Testis (tissue), 3 donors: Measurements from ENCODE around the gene LPAR1. TPM values are rescaled to one million over a fixed set of nuclear protein-coding genes. Genes with fewer than 3 reads are reported as not detected.

Source experiments
- DNase-seq: peaks from one replicate; pipeline ENCODE4 v3.0.0-alpha.2; 2019
- H3K27ac ChIP-seq, 2 donors: fragments of 200-600 bp; sonication (generic); one replicate each; pipeline ENCODE4 v1.5.1; 2019
- H3K27me3 ChIP-seq: fragments of 200-600 bp; sonication (generic); one replicate; pipeline ENCODE4 v1.5.1; 2019
- H3K36me3 ChIP-seq: fragments of 200-600 bp; sonication (generic); one replicate; pipeline ENCODE4 v1.5.1; 2017; ENCODE audit warnings: low read depth; ENCODE audit errors: missing control alignments
- H3K4me1 ChIP-seq: fragments of 200-600 bp; sonication (generic); one replicate; pipeline ENCODE4 v1.5.1; 2019
- H3K4me3 ChIP-seq, 2 donors: fragments of 200-600 bp; sonication (generic); one replicate each; pipeline ENCODE4 v1.5.1; 2017 to 2019
- H3K9me3 ChIP-seq: fragments of 200-600 bp; sonication (generic); one replicate; pipeline ENCODE4 v1.5.1; 2017
- CTCF ChIP-seq, 3 experiments: fragments of 450-650 bp in 2 of 3; fragments of 200-600 bp in 1 of 3; sonication (generic) in 1 of 3; IDR thresholded peaks; one replicate each; pipeline ENCODE4 v1.5.1; 2016 to 2019; ENCODE audit warnings: antibody characterized with exemption in 3 of 3, mild to moderate bottlenecking in 2 of 3, moderate library complexity in 1 of 3
- POLR2A ChIP-seq: fragments of 450-650 bp; IDR thresholded peaks from one replicate; pipeline ENCODE4 v1.6.1; 2017; ENCODE audit warnings: antibody characterized with exemption, mild to moderate bottlenecking, moderate library complexity
- WGBS, 2 donors: methylation state at CpG; one replicate each; pipeline ENCODE4 v1.1.5; 2018; 5-methylcytosine and 5-hydroxymethylcytosine counted together
- intact Hi-C: fragments of 100-400 bp; cut with DNase I; formaldehyde crosslinking; loops from one replicate; pipeline ENCODE4 v1.15.1; 2023; ENCODE audit warnings: low total_unique reads
- polyA plus RNA-seq: library from polyadenylated mRNA; stranded (reverse); fragments of 350-450 nt; fragmentation: Illumina TruSeq; extraction: RNeasy Lipid Tissue Mini Kit (QIAGEN cat#74804); gene quantifications from one replicate; pipeline ENCODE4 v1.2.3, GENCODE V29; 2014; ENCODE audit warnings: low read depth, low replicate concordance; ENCODE audit not compliant: insufficient read depth
- total RNA-seq, 2 donors: library from RNA; depleted of rRNA; stranded (reverse); fragments of >200 nt; gene quantifications; one replicate each; pipeline ENCODE4 v1.2.3, GENCODE V29; 2016

LPAR1 gene
- total and polyA plus RNA-seq, 3 donors from 2014 or later, result 13.1 to 23.9 (median 19.5) TPM

GRCh38 chr9:111036946-111037345 is 1.3 kb downstream of the LPAR1 start:
- Histone ChIP-seq H3K36me3 (no peaks in the 10 kb centered on the region), H3K27ac (peak overlapping the region; percentile 88 to 95), H3K9me3 (no peaks in the 10 kb centered on the region), H3K4me1 (peaks cover 26% of the 10 kb centered on the region), H3K27me3 (no peaks in the 10 kb centered on the region), H3K4me3 (peak overlapping the region; percentile 73 to 78)
- no peak for DNase-seq
- no peak for TF ChIP-seq CTCF (IDR thresholded peaks at IDR 0.05)
- TF ChIP-seq POLR2A, result no peak
- intact Hi-C loops, result loop anchor here (10.0 kb wide), 1 partner anchor 382 kb away; no protein-coding TSS in a partner anchor
- 8 to 16% methylated on average over 8 of the region's 8 CpGs for WGBS, 2 donors

- no peaks in the 10 kb centered on the region for H3K36me3 ChIP-seq
- H3K4me3 ChIP-seq, result peak overlapping the region; percentile 73 to 78
- H3K4me1 ChIP-seq, result peaks cover 26% of the 10 kb centered on the region
- peak; percentile 87 for DNase-seq
- 1 to 2% methylated on average over 15 of the region's 15 CpGs for WGBS, 2 donors
- peak overlapping the region; percentile 88 to 95 for H3K27ac ChIP-seq
- no peaks in the 10 kb centered on the region for H3K27me3 ChIP-seq
- no peaks in the 10 kb centered on the region for H3K9me3 ChIP-seq
- intact Hi-C loops, result loop anchor here (10.0 kb wide), 1 partner anchor 382 kb away; no protein-coding TSS in a partner anchor
- TF ChIP-seq POLR2A (no peak), CTCF (IDR thresholded peaks at IDR 0.05) (peak; percentile 40 to 70 (median 64))
These were observed 1.9 kb downstream of the LPAR1 start for GRCh38 chr9:111036429-111036789.

- WGBS, 2 donors, result 24 to 37% methylated on average over 3 of the region's 3 CpGs
- intact Hi-C loops, result loop anchor here (10.0 kb wide), 1 partner anchor 381 kb away; no protein-coding TSS in a partner anchor
- H3K4me1 ChIP-seq, result peaks cover 26% of the 10 kb centered on the region
- DNase-seq, result no peak
- H3K9me3 ChIP-seq, result no peaks in the 10 kb centered on the region
- peak overlapping the region; percentile 88 to 95 for H3K27ac ChIP-seq
- H3K27me3 ChIP-seq, result no peaks in the 10 kb centered on the region
- no peak for TF ChIP-seq POLR2A
- TF ChIP-seq CTCF (IDR thresholded peaks at IDR 0.05), result no peak
- H3K4me3 ChIP-seq, result peak overlapping the region; percentile 73 to 78
- H3K36me3 ChIP-seq, result no peaks in the 10 kb centered on the region
These were observed 2.5 kb downstream of the LPAR1 start for GRCh38 chr9:111035543-111036428.

- Histone ChIP-seq H3K9me3 (no peaks in the 10 kb centered on the region), H3K36me3 (no peaks in the 10 kb centered on the region), H3K4me1 (peaks cover 26% of the 10 kb centered on the region), H3K27ac (peak overlapping the region; percentile 88 to 95), H3K4me3 (no peak overlapping the region), H3K27me3 (no peaks in the 10 kb centered on the region)
- DNase-seq, result peak; percentile 56
- TF ChIP-seq CTCF (IDR thresholded peaks at IDR 0.05) (no peak), POLR2A (no peak)
- intact Hi-C loops, result loop anchor here (10.0 kb wide), 1 partner anchor 380 kb away; no protein-coding TSS in a partner anchor
- WGBS, 2 donors, result 52 to 60% methylated on average over 9 of the region's 9 CpGs
These were observed 3.3 kb downstream of the LPAR1 start for GRCh38 chr9:111034898-111035539.
